Activated CD4-positive, CD25-positive, alpha-beta regulatory T cell treated with anti-CD3 and anti-CD28 coated beads, Interleukin-2, amount 50 U/mL, for 16 hours (primary cell): ENCODE data around the gene ASXL1.

Experiments
- DNase-seq: peaks from one replicate; pipeline ENCODE4 v3.0.0-alpha.2; 2020; ENCODE audit warnings: low read depth, low spot score

Gene ASXL1

DNA sequence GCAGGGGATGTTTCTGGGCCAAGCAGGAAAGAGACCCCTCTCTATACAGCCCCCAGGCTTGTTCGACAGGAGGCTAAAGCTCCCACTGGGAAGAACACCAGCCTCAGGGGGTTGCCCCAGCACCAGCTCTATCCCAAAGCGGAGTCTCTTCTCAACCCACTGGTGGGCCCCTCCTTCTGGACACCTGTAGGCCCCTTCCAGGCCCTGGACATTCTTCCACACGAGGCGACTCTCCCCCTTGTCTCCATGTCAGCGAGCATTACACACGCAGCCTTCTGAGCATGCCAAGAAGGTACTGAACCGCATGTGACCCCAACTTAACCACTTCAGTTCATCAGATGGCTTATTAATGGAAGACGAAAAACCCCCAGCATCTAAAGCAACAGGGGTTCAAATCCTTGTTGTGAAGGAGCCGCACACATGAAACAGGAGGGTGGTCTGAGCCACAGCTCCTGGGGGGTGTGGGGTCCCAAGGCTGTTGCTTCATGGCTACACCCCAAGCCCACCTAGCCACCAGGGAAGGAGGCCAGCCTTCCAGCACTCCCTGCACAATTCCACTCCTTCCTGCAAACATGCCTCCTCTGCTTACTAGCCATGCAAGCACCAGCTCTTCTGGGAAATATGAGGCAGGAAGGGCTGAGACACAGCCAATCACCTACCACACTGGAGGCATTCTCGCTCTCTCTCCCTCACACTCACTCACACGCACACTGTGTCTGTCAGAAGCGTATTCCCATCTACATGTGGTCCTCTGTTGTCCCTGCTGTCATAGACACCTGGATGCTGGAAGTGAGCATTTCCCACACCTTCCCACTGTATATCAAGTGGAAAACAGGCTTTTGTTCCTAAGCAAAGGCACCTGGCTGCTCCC, 122.5 kb downstream of the ASXL1 start:
- no peak for DNase-seq

DNA sequence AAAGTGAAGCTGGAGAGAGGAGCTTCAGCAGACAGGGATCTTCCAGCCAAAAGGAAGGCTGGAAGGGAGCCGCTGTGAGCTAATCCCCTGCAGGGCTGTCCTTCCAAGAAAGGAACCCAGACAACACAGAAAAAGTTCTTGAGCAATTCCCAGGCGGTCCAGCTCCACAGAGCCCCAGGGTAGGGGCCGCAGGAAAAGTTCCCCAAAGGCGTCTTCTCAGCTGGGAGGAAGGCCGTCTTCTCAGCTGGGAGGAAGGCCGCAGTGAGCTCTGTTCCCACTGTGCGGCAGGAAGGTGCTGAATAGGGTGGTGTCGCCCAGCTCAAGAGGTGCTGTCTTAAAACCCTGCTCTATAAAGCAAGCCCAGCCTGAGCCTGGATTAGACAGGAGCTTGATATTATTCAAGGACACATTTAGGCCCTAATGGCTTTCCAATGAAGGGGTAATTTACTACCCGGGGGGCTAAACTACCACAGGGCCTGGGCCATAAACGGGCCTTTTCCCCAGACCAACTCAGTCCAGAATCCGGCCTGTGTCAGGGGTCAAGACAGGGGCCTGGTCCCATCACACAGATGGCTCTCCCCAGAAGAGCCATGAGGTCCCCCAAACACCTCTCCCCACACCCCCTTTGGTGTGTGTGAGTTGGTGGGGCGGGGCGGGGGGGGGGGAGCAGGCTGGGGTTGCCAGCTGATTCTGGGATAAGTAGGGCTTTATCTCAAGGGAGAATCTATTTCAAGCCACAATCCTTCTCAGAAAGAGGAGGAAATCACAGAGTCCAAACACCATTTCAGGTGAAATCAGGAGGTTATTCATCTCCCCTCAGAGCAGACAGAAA, 123.4 kb downstream of the ASXL1 start:
- DNase-seq = no peak

DNA sequence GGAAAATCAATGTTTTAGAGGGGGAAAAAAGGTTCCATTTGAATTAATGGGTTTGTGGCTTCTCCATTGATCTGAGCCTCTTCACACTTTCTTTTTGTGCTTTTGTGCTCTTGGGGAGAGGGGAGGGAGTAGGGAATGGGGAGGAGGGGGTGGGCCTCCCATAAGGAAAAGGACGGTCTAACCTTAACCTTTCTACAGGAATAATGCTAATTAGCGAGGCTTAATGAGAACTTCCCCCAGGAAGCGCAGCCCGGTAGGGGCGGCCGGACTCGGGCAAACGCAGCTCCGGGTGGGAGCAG, 124.0 kb downstream of the ASXL1 start:
- no peak for DNase-seq

DNA sequence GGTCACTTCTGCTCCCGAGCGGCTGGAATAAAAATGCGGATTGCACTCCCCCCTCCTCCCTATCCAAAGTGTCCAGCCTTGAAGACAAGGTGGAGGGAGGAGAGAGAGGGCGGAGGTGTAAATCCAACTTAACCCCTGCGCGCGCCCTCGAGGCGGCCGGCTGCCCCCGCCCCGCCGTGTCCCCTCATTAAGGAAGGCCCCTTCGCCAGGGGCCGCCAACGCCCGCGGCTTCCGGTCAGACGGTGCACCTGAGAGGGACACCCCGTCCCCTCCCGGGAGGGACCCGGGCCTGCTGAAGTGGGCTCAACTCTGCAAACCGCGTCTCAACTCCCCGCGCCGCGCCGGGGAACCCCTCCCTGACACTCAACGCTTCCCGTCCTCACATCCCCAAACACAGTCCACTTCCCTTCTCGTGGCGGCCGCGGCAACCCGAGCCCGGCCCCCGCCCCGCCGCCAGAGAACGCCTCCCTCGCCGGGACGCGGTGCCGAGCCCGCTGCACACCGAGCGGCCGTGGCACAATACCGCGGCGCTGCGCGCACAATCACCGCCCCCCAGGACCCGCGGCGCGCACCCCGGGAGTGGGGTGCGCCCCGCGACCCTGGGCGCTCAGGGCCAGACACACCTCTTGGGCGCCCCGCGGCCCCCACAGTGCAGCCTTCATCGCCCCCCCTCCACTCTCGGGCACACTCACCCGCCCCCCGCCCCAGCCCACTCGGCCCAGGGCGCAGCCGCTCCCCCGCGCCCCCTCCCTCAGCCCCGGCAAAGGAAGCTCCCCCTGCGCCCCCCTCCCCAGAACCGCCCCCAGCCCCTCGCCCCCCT, 124.5 kb downstream of the ASXL1 start:
- no peak for DNase-seq

DNA sequence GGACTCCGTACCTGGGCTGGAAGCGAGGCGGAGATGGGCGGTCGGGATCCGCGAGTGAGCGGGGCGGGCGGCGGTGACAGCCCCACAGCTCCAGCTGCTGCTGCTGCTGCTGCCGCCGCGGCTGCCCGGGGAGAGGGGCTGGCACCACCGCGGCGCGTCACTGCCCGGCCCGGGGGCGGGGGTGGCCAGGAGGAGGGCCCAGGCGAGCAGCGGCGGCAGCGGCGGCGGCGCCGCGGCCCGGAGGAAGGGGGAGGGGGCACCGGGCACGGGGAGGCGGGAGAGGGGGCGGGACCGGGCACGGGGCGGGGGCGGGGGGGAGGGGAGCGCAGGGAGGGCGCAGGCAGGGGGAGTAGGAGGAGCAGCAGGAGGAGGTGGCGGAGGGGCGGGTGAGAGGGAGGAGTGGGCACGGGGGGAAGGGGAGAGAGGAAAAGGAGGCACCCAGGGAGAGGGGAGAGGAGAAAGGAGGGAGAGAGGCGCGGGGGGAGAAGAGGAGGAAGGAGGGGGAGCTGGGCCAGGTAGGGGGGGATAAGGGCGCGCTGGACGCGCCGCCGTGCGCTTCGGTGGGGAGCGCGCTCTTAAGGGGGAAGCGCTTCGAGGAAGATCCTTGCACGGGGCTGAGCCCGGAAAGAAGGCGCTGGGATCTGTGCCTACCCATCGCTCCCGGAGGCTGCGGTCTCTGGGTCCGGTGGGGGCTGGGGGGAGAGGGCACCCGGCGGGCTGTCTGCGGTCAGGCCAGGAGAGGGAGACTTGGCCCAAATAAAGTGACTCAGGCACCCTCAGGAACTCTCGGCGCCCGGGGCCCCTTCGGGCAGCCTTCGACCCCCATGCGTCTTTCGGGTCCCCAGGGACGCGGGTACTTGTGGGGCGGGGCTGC, 125.5 kb downstream of the ASXL1 start:
- peak; percentile 34 for DNase-seq

DNA sequence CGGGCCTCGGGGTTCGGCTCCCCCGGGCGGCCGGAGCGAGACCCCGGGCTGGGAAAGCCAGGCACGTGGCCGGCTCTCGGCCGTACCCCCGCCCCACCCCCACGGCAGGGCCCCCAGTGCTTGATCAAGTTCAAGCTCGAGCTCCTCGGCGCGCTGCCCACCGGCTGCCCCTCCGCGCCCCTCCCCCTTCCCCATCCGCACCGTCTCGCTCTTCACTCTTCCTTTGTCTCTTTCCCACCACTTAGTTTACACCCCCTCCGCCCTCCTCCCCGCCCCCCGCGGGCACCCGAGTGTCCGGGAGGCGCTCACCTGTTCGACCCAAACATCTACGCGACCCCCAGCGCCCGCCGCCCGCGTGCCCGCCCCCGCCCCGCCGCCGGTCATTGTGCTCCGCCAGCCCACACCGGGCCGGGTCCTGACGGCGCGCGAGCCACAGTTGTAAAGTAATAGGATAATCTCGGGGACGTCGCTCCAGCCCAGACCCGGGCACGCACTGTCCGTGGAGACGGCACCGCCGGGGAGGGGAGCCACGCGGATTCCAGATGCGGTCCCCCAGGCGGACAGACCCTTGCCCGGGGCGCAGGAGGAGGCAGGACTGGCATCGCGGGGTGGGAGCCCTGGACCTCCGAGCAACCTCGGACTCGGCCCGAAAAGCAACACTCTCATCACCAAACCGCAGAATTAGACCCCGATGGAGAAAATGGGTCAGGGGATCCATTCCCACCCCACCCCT, 126.3 kb downstream of the ASXL1 start:
- no peak for DNase-seq

DNA sequence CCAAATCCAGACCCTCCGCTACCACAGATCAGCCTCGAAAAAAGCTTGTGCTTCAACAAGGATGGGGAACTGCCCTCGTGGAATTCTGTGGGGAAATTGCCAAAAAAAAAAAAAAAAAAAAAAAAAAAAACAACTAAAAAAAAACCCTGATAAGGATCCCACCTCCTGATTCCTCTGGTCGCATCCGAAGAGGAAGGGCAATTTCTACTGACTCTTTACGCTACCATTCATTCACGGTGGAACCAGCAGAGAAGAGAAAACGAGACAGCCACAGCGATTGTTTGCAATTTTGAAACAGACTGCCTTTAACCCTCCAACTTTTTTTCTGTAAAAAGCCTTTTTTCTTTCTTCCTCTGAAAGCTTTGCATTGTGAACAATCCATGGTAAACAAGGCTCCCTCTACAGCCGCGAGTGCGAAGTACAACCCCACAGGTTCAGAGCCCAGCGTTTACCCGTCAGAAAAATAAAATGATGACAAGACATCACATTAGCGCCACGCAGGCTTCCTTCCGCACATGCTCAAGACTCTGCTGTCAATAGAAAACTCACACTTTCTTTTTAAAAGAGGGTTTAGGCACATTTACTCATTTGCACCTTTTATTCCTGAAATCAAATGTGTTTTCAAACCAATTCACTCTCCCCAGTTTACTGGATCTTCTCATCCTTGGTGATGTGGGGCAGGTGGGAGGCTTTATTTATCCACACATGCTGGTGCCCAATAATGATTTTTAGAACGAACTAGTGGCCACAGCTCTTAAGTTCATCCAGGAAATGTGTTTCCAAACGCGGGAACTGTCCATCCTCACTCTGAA, 127.0 kb downstream of the ASXL1 start:
- peak; percentile 69 for DNase-seq

DNA sequence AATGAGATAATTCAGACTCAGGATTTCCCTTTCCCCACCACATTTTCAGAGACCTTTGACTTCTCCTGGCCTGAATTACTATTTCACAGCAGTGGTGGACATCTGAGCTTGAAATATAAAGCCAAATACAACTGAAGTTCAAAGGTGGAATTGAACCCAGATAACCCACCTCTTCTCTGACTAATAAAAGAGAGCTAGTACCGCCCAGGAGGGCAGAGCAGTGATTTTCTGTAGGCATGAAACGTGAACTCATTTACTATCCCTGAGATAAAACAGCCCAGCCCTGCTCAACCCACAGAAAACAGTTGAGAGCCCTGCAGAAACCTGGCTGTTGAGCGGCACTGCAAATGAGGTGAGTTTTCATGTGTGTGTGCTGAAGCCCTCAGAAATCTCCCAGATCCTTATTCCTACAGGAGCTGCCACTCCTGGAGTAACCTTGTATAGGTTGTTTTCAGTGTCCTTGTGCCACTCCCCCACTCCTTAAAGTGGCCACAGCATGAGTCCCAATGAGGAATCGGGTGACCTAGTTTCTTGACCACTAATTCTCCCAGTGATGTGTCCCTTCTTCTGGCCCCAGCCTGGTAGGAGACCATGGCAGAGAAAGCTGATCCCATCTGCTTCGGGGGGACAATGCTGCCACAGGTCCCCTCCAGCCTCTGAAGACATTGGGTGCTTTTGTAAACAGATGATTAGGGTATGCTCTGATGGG, 127.8 kb downstream of the ASXL1 start:
- no peak for DNase-seq

DNA sequence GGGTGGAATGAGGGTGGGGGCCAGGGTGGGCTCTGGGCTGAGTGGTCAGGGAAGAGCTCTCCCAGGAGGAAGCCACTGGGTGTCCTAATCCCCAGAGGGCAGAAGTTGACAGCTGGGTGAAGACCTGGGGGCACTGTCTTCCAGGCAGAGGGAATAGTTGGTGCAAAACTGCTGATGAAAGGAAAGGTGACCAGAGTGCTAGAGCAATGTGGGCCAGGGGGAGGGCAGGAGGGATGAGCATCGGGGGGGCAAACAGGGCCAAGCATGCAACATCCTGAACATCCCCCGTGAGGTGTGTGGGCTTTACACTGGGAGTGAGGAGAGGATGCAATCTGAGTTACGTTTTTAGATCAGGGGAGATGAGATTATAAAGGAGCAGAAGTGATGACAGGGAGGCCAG, 129.2 kb downstream of the ASXL1 start:
- no peak for DNase-seq

DNA sequence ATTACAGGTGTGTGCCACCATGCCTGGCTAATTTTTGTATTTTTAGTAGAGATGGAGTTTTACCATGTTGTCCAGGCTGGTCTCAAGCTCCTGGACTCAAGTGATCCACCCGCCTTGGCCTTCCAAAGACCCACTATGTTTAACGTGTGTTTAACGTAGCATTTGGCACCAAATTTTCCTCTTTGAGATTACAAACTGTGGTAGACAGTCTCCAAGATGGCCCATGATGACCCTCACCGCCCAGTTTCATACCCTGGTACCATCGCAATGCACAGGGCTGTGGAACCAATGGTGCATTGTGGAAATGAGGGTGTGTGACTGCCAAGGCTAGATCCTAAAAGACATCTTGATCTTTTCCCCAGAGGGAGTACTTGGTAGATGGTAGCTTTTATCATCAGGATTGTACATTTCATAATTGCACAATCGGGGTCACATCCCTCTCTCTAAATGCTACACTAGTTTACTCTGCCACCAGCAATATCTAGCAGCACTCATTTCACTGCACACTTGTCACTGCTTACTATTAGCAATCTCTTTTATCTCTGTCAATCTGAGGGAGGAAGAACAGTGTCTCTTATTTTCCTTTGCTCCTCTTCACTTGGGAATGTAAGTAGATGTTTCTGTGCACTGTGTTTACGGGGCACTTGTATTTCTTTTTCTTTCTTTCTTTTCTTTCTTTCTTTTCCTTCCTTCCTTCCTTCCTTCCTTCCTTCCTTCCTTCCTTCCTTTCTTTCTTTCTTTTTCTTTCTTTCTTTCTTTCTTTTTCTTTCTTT, 130.1 kb downstream of the ASXL1 start:
- DNase-seq = no peak
